C4-2B (cell line): ENCODE results near the gene GNAI2.

ENCODE experiments used
- CTCF ChIP-seq: fragments of 450-650 bp; conservative IDR thresholded peaks from 2 replicates; pipeline ENCODE4 v1.5.1; 2017; ENCODE audit warnings: mild to moderate bottlenecking
- ZFX ChIP-seq: fragments of 450-650 bp; IDR thresholded peaks from 2 replicates; pipeline ENCODE4 v1.6.1; 2017

GRCh38 chr3:50275996-50276761, 40.2 kb downstream of the GNAI2 start:
- TF ChIP-seq CTCF, result no peak
- no peak for TF ChIP-seq ZFX
